Measurements from ENCODE around the gene UBE2Q2.

DNA sequence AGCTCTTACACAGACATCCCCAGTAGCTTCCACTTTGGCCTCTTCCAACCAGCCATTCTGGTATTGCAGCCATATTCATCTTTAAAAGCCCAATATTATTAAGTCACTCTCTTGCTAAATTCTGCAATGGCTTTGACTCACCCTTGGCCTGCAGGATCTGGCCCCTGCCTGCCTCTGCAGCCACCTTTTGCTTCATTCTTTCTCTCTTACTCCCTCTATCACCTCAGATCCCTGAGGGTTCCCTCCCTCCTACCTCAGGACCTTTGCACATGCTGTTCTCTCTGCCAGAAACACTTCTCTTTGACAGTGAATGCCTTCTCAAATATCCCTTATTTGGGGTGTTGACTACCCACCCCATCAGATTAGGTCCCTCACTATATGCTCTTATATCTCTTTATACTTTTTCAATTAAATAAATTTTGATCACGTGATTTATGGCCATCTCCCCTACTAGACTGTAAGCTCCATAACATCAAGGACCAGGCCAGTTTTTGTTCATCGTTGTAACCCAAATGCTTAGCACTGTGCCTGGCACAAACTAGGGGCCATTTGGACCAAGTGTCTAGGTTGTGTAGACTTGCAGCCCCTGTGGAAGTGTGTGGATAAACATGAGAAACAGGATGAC lies 32.3 kb upstream of the UBE2Q2 start:
- TF ChIP-seq, protein P1, sequence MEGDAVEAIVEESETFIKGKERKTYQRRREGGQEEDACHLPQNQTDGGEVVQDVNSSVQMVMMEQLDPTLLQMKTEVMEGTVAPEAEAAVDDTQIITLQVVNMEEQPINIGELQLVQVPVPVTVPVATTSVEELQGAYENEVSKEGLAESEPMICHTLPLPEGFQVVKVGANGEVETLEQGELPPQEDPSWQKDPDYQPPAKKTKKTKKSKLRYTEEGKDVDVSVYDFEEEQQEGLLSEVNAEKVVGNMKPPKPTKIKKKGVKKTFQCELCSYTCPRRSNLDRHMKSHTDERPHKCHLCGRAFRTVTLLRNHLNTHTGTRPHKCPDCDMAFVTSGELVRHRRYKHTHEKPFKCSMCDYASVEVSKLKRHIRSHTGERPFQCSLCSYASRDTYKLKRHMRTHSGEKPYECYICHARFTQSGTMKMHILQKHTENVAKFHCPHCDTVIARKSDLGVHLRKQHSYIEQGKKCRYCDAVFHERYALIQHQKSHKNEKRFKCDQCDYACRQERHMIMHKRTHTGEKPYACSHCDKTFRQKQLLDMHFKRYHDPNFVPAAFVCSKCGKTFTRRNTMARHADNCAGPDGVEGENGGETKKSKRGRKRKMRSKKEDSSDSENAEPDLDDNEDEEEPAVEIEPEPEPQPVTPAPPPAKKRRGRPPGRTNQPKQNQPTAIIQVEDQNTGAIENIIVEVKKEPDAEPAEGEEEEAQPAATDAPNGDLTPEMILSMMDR (optimal IDR thresholded peaks at IDR 0.05 in 1 of 3, IDR thresholded peaks at IDR 0.05 in 1 of 3, conservative IDR thresholded peaks at IDR 0.05 in 1 of 3; ENCODE audit: extremely low read depth in 1 of 3, insufficient read depth in 2 of 3, low read length in 3 of 3): no peak
- TF ChIP-seq EZH2 (IDR thresholded peaks at IDR 0.05; ENCODE audit: low read length): no peak

All from keratinocyte (primary cell).